HPDE6-E6E7 (cell line): ENCODE results near the gene TRPV6.

Source experiments
- DNase-seq: peaks from one replicate; pipeline ENCODE4 v3.0.0; 2011; ENCODE audit warnings: missing footprints; ENCODE audit errors: extremely low spot score

TRPV6 gene

DNA sequence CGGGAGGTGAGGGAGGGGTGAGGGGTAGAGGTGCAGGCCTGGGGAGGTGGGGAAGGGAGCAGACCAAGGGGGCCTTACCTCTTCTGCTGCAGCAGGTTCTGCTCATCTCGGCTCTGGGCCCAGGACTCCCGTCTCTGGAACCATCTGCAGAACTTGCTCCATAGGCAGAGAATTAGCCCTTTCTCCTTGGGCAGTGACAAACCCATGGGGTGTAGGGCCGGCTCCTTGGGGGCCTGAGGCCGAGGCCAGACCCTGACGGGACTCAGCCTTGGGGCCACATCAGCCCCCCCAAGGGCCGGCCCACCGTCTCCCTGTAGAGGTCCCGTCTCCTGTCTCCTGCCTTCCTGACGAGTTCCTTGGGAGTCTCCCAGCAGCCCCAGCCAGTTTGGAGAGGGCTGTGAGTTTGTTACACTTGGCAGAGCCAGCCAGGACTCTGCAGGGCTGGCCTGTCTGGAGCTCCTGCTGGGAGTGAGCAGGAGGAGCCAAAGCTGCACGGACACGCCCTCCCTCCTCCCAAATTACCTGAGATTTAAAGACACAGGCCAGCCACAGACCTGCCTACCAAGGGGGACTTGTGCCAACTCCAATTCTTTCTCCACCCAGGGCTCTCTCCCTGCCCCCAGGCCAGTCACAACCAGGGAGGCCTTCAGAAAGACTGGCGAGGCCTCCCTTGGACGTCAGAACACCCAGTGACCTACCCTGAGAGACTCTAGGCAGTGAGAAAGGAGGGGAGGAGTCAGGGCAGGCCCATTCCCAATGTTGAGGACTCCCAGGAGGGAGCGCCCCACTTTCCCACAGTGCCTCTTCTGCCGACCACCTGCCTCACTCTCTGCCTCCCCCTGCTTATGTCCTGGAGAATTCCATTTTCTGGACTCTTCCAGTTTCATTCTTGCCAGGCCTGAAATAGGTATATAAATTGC is at the start of gene TRPV6:
TSS of gene TRPV6 (minus strand) at position 435 of the 920 bp plus-strand sequence.
- DNase-seq = no peak

DNA sequence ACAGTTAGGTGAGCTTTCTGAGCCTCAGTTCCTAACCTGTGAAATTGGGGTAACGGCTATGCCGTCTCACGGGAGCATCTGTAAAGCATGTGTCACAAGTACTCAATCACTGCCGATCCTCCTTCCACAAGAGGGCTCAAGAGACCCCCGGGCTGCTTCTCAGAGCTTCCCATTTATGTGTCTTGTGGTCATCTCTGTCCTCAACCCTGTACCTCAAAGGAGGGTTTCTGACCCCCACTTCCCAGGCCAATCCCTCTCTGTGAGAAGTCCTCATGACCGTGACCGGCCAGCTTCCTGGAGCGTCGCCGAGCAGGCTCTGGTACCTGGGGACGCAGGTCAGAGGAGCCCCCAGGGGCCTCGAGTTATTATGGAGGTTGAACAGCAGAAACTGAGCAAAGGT is 48.5 kb upstream of the TRPV6 start:
- DNase-seq = no peak

DNA sequence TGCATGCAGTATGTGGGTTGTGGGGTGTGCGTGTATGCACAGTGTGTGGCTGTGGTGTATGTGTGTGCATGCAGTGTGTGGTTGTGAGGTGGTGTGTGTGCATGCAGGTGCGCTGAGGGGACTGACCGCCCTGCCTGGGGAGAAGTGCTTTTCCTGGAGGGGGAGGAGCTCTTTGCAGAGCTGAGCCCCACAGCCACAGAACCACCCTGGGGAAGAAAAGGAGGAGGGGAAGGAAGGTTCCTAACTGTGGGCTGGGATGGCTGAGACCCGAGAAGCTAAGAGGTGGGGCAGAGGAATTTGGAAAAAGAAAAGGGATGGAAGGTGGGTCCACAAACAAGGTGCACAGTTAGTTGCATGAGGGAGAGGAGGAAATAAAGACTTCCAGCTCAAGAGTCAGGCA is 48.1 kb upstream of the TRPV6 start, which contains the start of gene TRPV5:
TSS of gene TRPV5 (minus strand) at position 123 of the 400 bp plus-strand sequence. CDS start 287 bp downstream, outside the sequence.
- no peak for DNase-seq

DNA sequence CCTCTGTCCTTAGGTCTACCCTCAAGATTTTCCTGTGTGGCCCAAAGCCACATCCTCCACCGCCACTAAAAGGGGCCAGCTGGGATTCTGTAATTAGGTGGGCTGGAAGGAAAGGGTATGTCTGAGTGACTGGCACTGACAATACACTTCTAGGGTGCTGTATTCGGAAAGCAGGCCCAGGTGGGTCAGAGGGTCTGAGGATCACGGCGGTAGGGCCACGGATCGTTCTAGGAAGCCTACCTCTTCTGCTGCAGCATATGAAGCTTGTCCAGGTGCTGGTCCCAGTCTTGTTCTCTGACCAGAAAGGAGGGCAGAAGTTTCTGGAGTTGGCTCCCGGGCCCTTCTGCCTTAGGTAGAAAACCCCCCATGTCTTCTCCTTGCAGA is 47.5 kb upstream of the TRPV6 start:
- DNase-seq = no peak

DNA sequence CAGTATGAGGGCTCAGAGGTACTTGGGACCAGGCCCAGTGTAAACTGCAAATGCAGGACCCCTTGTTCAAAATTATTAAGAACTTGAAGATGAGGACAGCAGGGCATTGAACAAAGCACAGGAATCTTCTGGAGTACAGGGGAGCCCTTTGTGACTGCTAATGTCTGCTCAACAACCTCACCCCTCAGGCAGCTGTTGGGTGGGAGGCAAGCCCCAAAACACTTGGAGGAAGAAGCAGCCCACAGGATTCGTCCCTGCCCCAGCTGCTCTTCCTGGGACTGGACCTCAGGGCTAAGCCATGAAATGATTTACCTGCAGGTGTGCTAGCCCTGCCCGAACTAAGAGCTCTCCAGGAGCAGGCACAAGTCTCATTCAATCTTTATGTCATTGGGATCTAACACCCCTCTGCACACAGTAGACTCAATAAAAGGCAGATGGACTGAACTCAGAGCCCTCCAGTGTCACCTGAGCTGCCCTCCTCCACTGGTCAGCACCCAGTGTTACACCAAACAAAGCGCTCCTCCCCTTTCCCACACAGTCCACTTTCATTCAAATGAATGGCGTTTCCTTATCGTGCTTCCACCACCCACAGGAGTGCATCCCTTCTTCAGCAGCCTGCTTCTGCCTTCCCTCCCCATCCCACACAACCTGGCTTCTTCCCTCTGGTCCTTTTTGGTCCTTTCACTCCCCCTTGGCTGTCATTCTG is 47.0 kb upstream of the TRPV6 start:
- DNase-seq = no peak

DNA sequence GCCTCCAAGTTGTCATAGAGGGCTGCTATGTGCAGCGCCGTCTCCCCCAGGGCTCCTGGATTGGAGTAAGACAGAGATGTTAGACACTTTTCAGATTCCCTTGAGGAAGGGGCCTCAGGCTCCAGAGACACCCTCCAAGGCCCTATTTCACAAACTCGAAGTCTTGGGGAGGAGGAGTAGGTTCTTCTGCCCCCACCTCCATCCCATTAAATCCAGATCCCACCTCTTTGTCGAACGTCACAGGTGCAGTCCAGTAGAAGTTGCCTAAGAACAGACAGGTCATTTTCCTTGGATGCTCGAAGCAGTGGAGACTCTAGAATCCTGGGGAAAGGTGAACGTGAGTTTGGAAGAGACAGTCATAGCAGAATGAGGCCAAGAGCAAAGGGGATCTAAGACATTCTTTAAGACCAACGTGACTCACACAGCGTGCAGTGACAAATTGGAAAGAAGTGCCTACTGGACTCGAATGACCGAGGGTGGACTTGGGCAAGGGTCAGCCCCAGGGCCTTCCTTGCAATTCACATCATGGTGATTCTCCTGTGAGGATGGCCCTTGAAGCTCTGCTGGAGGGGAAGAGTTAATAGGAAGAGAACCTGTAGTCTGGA is 44.7 kb upstream of the TRPV6 start:
- no peak for DNase-seq

DNA sequence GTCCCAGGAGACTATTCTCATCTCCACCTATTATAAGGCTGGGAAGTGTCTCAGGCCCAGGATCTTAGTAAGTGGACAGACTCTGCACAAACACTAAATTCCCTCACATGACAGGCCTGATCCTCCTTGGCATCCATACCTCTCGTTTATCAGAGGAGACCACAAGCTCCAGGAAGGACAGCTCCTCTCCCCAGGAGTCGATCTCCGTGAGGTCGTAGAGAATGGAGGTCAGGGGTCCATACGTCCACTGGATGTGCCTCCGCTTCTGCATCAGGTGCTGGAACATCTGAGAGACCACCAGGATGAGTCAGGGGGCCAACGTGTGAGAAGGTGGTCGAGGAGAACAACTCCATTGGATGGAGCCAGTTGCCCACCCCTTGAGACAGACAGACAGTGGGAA is 42.4 kb upstream of the TRPV6 start:
- DNase-seq = no peak

DNA sequence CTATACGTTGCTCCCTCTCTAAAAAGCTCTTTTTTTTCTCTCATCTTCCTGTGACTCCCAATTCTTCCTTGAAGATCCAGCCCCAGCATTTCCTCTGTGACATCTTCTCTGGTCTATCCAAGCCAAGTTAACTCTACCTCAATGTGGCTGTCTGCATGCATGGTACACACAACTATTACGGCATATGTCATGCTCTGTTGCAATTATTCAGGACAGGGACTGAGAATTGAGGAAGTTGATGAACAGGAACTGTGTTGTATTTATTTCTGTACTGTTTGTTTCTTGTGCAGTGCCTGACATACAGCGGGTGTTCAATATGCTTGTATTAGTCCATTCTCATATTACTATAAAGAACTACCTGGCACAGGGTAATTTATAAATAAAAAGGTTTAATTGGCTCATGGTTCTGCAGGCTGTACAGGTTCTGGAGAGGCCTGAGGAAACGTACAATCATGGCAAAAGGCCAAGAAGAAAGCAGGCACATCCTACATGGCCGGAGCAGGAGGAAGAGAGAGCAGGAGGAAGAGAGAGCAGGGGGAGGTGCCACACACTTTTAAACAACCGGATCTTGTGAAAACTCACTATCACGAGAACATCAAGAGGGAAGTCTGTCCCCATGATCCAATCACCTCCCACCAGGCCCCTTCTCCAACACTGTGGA is 41.7 kb upstream of the TRPV6 start:
- no peak for DNase-seq

DNA sequence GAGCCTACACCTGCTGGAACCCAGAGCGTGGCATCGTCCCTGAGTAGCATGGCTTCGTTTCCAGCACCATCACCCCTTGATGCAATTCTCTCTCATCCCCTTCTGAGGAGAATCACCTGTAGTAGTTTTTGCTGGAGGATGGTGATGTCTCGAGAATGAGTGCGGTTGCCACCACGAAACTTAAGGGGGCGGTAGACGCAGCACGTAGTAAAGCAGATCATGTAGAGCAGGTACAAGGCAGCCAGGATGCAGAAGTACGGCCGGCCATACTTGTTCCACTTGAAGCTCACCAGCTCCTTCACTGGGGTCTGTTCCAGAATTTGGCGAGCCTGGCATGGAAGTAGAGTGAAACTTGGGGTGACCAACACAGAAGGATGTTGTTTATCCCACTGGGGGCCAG is 39.9 kb upstream of the TRPV6 start:
- no peak for DNase-seq

DNA sequence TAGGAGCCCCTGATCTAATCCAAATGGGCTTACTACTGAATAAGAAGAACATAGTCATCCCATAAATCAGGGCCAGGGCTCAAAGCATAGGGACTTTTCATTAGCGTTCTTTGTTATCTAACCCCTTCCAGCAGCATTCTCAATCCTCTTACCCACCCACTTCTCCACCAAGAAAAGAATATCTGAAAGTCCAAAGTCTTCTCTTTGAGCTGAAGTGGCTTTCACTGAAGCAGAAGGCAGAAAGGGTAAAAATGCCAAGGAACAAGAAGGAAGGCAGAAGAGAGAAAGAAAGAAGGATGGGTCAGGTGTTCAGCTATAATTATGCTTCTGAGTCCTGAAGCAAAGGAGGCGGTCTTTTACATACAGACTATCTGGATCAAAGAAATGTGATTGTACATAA is 37.8 kb upstream of the TRPV6 start:
- no peak for DNase-seq

DNA sequence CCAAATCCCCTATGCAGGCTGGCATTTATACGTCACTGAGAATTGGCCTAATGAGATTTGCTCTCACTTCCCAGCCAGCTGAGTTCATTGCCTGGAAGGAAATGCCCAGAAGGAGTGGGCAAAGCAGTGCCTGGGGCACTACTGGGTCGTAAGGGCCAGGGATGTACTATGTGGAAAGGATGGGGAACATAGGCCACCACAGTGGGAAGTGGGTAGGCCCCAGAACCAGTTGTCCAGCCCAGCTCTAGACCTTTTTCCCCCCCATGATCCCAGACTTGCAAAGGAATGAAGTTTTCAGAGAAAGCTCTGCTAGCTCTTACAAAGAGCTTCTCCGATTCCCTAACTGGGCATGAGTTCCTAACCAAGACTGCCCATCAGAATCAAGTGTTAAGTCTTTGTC is 34.1 kb upstream of the TRPV6 start:
- DNase-seq = no peak

DNA sequence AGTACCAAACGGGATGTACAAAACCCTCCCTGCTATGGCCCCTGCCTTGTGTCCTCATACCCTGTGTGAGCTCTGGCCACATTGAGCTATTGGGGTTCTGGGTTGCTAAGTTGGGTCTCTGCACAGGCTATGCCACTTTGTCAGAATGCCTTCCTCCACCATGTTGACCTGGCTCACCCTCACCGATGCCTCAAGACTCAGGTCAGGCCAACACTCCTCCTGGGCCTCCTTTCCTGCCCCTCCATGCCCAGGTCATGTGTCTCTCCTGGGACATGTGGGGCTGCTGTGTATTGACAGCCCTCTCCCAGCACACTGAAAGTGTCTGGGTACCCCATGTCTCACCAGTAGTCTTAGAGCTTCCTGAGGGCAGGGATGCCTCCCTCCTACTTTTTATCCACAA is 33.4 kb upstream of the TRPV6 start:
- DNase-seq = no peak

DNA sequence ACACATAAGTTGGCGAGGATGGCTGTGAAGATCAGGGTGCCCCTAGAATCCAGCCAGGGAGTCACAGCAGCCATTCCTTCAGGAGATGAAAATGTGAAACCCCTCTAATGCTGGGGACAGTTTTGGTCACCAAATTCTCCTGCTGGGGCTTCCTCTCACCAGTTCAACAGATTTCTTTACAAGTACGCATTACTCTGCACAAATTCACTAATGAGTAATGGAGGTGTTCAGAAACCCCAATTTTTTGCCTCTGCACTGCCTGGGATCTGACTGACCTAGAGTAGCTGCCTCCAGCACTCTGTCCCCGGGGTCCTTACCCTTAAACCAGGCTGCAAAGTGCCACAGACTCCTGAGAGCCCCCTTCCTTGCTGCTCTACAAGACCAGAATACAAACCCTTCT is 31.9 kb upstream of the TRPV6 start:
- no peak for DNase-seq

DNA sequence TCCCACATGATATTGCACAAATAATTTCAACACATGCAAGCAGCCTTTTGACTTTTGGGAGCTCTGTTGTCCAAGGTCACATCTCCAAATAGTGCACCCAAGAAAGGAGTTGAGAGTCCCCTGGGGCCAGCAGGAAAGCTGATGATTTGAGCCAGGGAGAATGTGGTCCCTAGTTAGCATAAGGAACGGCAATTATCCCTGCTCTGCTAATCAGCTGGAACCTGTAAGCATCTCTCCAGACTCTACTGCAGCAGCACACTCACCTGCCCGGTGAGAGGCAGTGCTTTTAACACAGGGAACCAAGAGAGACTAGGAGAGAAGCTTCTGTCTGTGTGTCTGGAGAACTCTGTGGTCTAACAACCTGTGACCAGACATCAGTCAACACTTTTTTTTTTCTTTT is 31.0 kb upstream of the TRPV6 start:
- no peak for DNase-seq

DNA sequence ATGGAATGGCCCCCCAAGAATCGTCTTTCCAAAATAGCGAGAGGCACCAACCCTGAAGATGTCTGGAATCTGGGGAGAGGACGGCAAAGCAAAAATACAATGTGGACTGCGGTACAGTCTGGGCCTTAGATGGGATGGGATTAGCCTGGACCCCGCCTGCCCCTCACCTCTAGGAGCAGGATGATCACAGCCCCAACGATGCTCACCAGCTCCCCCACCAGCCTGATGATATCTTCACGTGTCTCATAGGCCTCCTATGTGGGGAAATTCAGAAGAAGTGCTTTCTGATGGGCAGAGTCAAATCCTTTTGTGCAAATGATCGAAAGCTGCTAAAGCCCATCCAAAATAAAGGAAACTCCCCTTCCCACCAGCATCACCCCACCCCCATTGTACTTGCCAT is 29.8 kb upstream of the TRPV6 start:
- no peak for DNase-seq

DNA sequence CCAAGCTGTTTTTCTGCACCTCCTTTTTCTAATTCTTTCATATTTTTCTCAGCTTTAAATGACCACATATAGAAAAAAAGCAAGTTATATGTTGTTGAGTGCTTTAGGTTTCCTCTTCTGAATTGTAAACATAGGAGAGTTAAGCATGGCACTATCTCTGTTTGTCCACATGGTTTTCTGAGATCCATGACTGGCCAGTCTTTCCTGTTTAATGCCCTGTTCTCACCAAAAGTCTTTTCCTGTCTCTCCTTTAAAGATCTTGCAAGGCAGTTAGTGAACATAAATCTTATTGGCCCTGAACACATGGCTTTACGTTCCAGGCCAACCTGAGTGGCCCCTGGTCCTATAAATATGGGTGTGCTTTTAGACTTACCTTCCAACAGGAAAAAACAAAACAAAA is 28.6 kb upstream of the TRPV6 start:
- no peak for DNase-seq

DNA sequence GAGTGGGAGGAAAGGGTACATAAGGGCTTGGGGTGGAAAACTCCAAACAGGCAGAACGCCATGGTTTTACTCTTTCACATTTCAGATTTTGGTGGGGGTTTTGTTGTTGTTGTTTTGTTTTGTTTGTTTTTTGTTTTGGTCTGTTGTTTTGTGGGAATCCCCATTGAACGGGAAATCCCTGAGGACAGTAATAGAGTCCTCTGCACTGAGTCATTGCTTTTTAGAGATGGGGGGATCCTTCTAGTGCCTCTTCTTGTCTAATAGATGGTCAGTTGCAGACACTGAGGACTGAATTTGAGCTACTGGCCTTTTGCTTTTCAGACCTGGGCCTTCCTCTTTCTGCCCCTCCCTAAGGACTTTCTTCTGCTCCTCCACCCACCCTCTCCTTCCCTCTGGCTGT is 28.0 kb upstream of the TRPV6 start:
- no peak for DNase-seq

DNA sequence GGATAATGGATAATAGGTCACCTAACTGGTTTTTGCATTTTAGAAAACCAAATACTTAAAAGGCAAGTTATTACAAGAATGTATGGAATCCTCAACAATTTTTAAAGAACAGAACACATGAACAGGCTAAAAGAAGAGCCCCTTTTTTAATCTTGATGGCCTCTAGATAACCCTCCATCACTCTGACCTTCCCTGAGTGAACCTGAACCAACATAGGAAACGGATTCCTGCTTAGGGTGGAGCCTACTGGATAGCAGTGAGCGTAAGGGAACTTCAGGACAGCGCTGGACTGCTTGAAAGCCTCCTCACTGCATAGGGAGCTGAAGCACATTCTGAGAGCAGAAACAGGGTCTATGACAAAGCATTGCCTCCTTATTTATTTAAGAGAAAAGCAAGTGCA is 27.5 kb upstream of the TRPV6 start:
- DNase-seq = no peak

DNA sequence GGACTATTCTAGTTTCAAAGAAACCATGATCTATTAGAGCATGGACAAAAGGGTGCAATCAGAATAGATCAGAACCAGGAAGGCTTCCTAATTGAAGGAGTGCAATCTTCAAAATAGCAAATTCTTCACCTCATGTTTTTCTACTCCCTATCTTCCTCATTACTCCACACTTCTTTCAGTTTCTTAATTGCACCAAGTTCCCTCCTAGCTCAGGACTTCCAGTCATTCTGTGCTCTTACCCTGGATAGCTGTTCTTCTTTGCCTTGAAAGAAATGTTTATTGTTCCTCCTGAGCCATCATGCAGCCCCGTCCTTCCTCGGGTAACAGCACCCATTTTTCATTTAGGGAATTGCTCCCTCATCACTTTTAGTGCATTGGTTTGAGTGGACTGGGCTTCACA is 24.9 kb upstream of the TRPV6 start:
- no peak for DNase-seq

DNA sequence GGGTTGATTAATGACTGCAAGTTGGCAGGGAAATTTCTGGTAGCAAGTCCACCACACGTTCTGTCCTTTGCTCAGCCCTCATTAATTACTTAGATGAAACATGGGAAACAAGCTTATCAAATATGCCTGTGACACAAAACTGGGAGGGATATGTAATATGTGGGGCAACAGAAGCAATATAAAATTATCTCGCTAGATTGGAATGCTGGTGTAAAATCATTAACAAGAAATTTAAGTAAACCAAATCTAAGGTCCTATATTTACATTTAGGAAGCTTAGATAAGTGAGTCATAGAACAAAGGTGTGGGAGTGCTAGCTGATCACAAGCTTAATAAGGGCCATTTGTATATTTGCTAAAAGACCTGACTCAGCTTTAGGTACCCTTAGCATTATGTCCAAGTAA is 24.5 kb upstream of the TRPV6 start:
- no peak for DNase-seq

DNA sequence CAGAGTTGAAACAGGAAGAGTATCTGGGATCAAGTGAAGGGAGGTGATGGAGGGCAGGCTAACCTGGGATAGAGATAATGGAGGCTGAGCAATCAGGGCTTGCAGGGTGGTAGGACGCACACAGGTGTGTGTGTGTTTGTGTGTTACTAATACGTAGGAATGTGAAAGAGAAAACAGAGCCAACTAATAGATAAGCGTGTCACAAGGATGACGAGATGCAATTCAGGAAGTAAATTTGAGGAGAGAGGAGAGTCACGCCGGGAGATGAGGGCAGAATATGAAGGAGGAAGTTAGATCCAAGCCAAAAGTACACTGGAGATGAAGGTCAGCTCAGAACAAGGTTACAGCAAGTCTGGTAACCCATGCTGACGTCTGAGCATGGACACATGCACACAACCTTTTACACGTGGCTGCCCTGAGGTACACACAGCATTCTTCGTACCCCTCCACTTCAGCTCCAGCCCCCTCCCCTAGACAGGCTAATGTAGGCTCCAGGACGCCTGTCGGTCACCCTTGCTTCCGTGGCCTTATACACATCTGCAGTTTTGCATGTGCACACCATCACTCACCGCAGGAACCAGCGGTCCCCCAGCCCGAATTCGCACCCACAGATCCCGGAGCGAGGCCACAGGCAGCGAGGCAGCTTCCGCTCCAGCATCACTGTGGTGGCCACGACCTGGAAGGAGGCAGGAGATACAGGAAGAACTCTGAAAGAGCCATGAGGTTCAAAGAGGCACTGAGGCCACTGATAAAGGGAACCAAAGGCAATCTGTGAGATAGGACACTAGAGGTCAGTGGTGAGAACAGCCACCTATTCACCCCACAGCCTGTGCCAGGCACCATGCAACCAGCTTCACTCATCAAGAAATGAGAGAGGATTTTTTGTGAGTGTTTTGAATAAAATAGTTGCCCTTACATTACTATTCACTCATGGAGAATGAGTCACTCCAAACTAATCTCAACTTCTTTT is 23.7 kb upstream of the TRPV6 start:
- DNase-seq = no peak
